OCI-LY1 (cell line): Measurements from ENCODE around the gene AP1B1.

ENCODE experiments used
- H2AFZ ChIP-seq: fragments of 200-600 bp; sonication (generic), shearing (Covaris generic); 2 replicates; pipeline ENCODE4 v1.6.0; 2014; ENCODE audit warnings: antibody characterized with exemption, mild to moderate bottlenecking, low read length
- H3F3A ChIP-seq: fragments of 200-600 bp; sonication (generic), shearing (Covaris generic); 2 replicates; pipeline ENCODE4 v1.6.0; 2014; ENCODE audit warnings: mild to moderate bottlenecking, antibody characterized with exemption, low read length, moderate library complexity; ENCODE audit not compliant: insufficient read depth
- H3K27ac ChIP-seq: fragments of 200-600 bp; sonication (generic); 2 replicates; pipeline ENCODE4 v1.5.1; 2014; ENCODE audit warnings: low read length, mixed run types, mild to moderate bottlenecking, low read depth; ENCODE audit not compliant: poor library complexity, severe bottlenecking
- H3K27me3 ChIP-seq: fragments of 200-600 bp; sonication (generic); 2 replicates; pipeline ENCODE4 v1.6.0; 2014; ENCODE audit warnings: antibody characterized with exemption, mild to moderate bottlenecking, low read length, moderate library complexity; ENCODE audit not compliant: insufficient read depth
- H3K36me3 ChIP-seq: fragments of 200-600 bp; sonication (generic); 2 replicates; pipeline ENCODE4 v1.6.1; 2014; ENCODE audit warnings: mild to moderate bottlenecking, antibody characterized with exemption, low read length, moderate library complexity, mixed read lengths; ENCODE audit not compliant: insufficient read depth
- H3K4me1 ChIP-seq: fragments of 200-600 bp; sonication (generic); 2 replicates; pipeline ENCODE4 v1.5.1; 2014; ENCODE audit warnings: mild to moderate bottlenecking, low read length, moderate library complexity; ENCODE audit not compliant: insufficient read depth, severe bottlenecking
- H3K4me2 ChIP-seq: fragments of 200-600 bp; sonication (generic), shearing (Covaris generic); 2 replicates; pipeline ENCODE4 v1.6.1; 2014; ENCODE audit warnings: low read length
- H3K4me3 ChIP-seq: fragments of 200-600 bp; sonication (generic); 2 replicates; pipeline ENCODE4 v1.5.1; 2014; ENCODE audit warnings: low read length, low read depth, mild to moderate bottlenecking, mixed read lengths; ENCODE audit not compliant: poor library complexity, severe bottlenecking
- H3K79me2 ChIP-seq: fragments of 200-600 bp; shearing (Covaris generic); 2 replicates; pipeline ENCODE4 v1.6.1; 2016; ENCODE audit warnings: mixed run types, low read length, mixed read lengths; ENCODE audit not compliant: insufficient read depth
- H3K9ac ChIP-seq: fragments of 200-600 bp; sonication (generic), shearing (Covaris generic); 2 replicates; pipeline ENCODE4 v1.6.1; 2014; ENCODE audit warnings: mild to moderate bottlenecking, low read length, mixed read lengths
- H3K9me2 ChIP-seq: fragments of 200-600 bp; sonication (generic), shearing (Covaris generic); 2 replicates; pipeline ENCODE4 v1.6.1; 2014; ENCODE audit warnings: low read depth, mild to moderate bottlenecking, low read length, mixed read lengths
- H3K9me3 ChIP-seq: fragments of 200-600 bp; shearing (Covaris generic); 2 replicates; pipeline ENCODE4 v1.6.1; 2014; ENCODE audit warnings: low read length, mixed read lengths
- H4K20me1 ChIP-seq: fragments of 200-600 bp; sonication (generic), shearing (Covaris generic); 2 replicates; pipeline ENCODE4 v1.6.0; 2016; ENCODE audit warnings: mild to moderate bottlenecking, low read length; ENCODE audit not compliant: insufficient read depth
- CTCF ChIP-seq: fragments of 200-600 bp; sonication (generic), shearing (Covaris generic); IDR thresholded peaks from 2 replicates; pipeline ENCODE4 v1.5.1; 2017; ENCODE audit warnings: mild to moderate bottlenecking, antibody characterized with exemption, low read length, moderate library complexity, mixed read lengths
- EZH2 ChIP-seq: fragments of 200-600 bp; sonication (generic), shearing (Covaris generic); IDR thresholded peaks from 2 replicates; pipeline ENCODE4 v1.8.0; 2017; ENCODE audit warnings: borderline replicate concordance, mixed run types, mild to moderate bottlenecking, antibody characterized with exemption, low read length, moderate library complexity, mixed read lengths

AP1B1 gene

DNA sequence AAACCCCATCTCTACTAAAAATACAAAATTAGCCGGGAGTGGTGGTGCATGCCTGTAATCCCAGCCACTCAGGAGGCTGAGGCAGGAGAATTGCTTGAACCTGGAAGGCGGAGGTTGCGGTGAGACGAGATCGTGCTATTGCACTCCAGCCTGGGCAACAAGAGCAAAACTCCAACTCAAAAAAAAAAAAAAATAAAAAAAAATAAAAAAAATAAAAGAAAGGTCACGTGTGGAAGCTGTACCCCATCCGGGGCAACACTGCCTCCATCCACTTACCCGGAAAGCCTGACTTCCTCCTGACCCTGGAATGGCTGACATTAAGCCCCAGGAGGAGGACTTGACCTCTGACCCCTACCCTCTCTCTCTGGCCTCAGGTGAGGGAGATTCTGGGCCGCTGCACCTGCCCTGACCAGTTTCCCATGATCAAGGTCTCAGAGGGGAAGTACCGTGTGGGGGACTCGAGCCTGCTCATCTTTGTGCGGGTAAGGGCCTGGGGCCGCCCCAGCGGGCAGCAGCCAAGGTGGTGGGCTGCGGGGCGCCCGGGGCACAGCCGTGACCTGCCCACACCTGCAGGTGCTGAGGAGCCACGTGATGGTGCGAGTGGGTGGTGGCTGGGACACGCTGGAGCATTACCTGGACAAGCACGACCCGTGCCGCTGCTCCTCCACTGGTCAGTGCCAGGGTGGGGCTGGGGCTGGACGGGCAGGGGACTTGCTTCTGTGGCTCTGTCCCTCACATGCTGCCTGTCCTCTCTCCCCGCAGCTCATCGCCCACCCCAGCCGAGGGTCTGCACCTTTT is 78.1 kb downstream of the AP1B1 start:
- H3K4me1 ChIP-seq: peaks cover 8% of the 10 kb centered on the region
- H4K20me1 ChIP-seq: no peaks in the 10 kb centered on the region
- no peaks in the 10 kb centered on the region for H3K9me2 ChIP-seq
- H2AFZ ChIP-seq: no peak overlapping the region
- H3K4me2 ChIP-seq: no peak overlapping the region
- no peaks in the 10 kb centered on the region for H3K9me3 ChIP-seq
- H3K36me3 ChIP-seq: no peaks in the 10 kb centered on the region
- H3K27me3 ChIP-seq: peaks cover 8% of the 10 kb centered on the region; the same call in 1 of the 2 replicates
- no peak overlapping the region for H3K9ac ChIP-seq
- H3F3A ChIP-seq: no peaks in the 10 kb centered on the region
- TF ChIP-seq EZH2 (no peak), CTCF (no peak)
- no peak overlapping the region for H3K4me3 ChIP-seq
- H3K27ac ChIP-seq: no peak overlapping the region
- no peaks in the 10 kb centered on the region for H3K79me2 ChIP-seq

GRCh38 chr22:29309332-29310064 is 78.9 kb downstream of the AP1B1 start:
- Histone ChIP-seq H3K36me3 (no peaks in the 10 kb centered on the region), H3K4me1 (peaks cover 8% of the 10 kb centered on the region), H3K9ac (no peak overlapping the region), H3K9me2 (no peaks in the 10 kb centered on the region), H4K20me1 (no peaks in the 10 kb centered on the region), H3K9me3 (no peaks in the 10 kb centered on the region), H3K27me3 (peaks cover 8% of the 10 kb centered on the region; the same call in 1 of the 2 replicates), H3K79me2 (no peaks in the 10 kb centered on the region), H3K4me3 (no peak overlapping the region), H3K27ac (no peak overlapping the region), H3F3A (no peaks in the 10 kb centered on the region), H3K4me2 (no peak overlapping the region), H2AFZ (no peak overlapping the region)
- no peak for TF ChIP-seq EZH2
- no peak for TF ChIP-seq CTCF

GRCh38 chr22:29308791-29309262 is 79.5 kb downstream of the AP1B1 start:
- H3K79me2 ChIP-seq: no peaks in the 10 kb centered on the region
- no peak overlapping the region for H3K9ac ChIP-seq
- H2AFZ ChIP-seq: no peak overlapping the region
- no peak overlapping the region for H3K27ac ChIP-seq
- no peak overlapping the region for H3K4me2 ChIP-seq
- H3K27me3 ChIP-seq: peaks cover 8% of the 10 kb centered on the region; the same call in 1 of the 2 replicates
- TF ChIP-seq EZH2: no peak
- no peak for TF ChIP-seq CTCF
- no peaks in the 10 kb centered on the region for H3K36me3 ChIP-seq
- no peaks in the 10 kb centered on the region for H3K9me3 ChIP-seq
- no peaks in the 10 kb centered on the region for H4K20me1 ChIP-seq
- H3K4me1 ChIP-seq: peaks cover 8% of the 10 kb centered on the region
- no peak overlapping the region for H3K4me3 ChIP-seq
- no peaks in the 10 kb centered on the region for H3K9me2 ChIP-seq
- no peaks in the 10 kb centered on the region for H3F3A ChIP-seq
